ENCODE data around the gene RPS27. TPM values are rescaled to one million over a fixed set of nuclear protein-coding genes. Genes with fewer than 3 reads are reported as not detected.

Gene RPS27
- total RNA-seq, 1 donor from 2014 or later: 2,370 TPM

- H3K4me1 Mint-ChIP-seq (ENCODE audit: unreplicated experiment): peaks cover 47% of the 10 kb centered on the region
- no peaks in the 10 kb centered on the region for H3K9me3 Mint-ChIP-seq
- TF ChIP-seq CTCF (conservative IDR thresholded peaks at IDR 0.05): no peak
- peaks cover 9% of the 10 kb centered on the region for H3K36me3 Mint-ChIP-seq
- DNase-seq (ENCODE audit: extremely low spot score, unreplicated experiment): peak; percentile 97
- peak within 1 kb of the TSS; percentile 92 for H3K4me3 Mint-ChIP-seq
- H3K27ac Mint-ChIP-seq: peak within 1 kb of the TSS; percentile 99
- H3K27me3 Mint-ChIP-seq: no peaks in the 10 kb centered on the region
Observed at GRCh38 chr1:153963030-153963849, 27.3 kb upstream of the RPS27 start, which contains the start of gene SLC39A1. Gene SLC39A1, minus strand, starts transcription at chr1:153963537. Its CDS starts 822 bp downstream, at chr1:153962715.

GRCh38 chr1:153963850-153964331, 26.7 kb upstream of the RPS27 start:
- Mint-ChIP-seq H3K4me3 (peak overlapping the region; percentile 92), H3K27me3 (no peaks in the 10 kb centered on the region), H3K9me3 (no peaks in the 10 kb centered on the region), H3K36me3 (peaks cover 9% of the 10 kb centered on the region), H3K27ac (peak overlapping the region; percentile 99), H3K4me1 (ENCODE audit: unreplicated experiment) (peaks cover 42% of the 10 kb centered on the region)
- no peak for DNase-seq (ENCODE audit: extremely low spot score, unreplicated experiment)
- TF ChIP-seq CTCF (conservative IDR thresholded peaks at IDR 0.05): no peak

GRCh38 chr1:153967107-153967999, 23.2 kb upstream of the RPS27 start, which contains the start of gene CREB3L4:
Gene CREB3L4, plus strand, starts transcription at chr1:153967902. Its CDS starts 624 bp downstream, at chr1:153968526.
- Mint-ChIP-seq H3K27me3 (no peaks in the 10 kb centered on the region), H3K36me3 (peaks cover 4% of the 10 kb centered on the region), H3K4me3 (peak within 1 kb of the TSS; percentile 96), H3K9me3 (no peaks in the 10 kb centered on the region), H3K27ac (peak within 1 kb of the TSS; percentile 92), H3K4me1 (ENCODE audit: unreplicated experiment) (peaks cover 32% of the 10 kb centered on the region)
- TF ChIP-seq CTCF (conservative IDR thresholded peaks at IDR 0.05): peak; percentile 59
- DNase-seq (ENCODE audit: extremely low spot score, unreplicated experiment): peak; percentile 89

- Mint-ChIP-seq H3K9me3 (no peaks in the 10 kb centered on the region), H3K27ac (peak overlapping the region; percentile 92), H3K4me1 (ENCODE audit: unreplicated experiment) (peaks cover 32% of the 10 kb centered on the region), H3K27me3 (no peaks in the 10 kb centered on the region), H3K36me3 (peaks cover 4% of the 10 kb centered on the region), H3K4me3 (peak overlapping the region; percentile 96)
- DNase-seq (ENCODE audit: extremely low spot score, unreplicated experiment): no peak
- no peak for TF ChIP-seq CTCF (conservative IDR thresholded peaks at IDR 0.05)
Observed at GRCh38 chr1:153968000-153968363, 22.6 kb upstream of the RPS27 start.

- peak overlapping the region; percentile 96 for H3K4me3 Mint-ChIP-seq
- no peaks in the 10 kb centered on the region for H3K9me3 Mint-ChIP-seq
- peaks cover 4% of the 10 kb centered on the region for H3K36me3 Mint-ChIP-seq
- DNase-seq (ENCODE audit: extremely low spot score, unreplicated experiment): no peak
- H3K27ac Mint-ChIP-seq: peak overlapping the region; percentile 92
- no peak for TF ChIP-seq CTCF (conservative IDR thresholded peaks at IDR 0.05)
- H3K4me1 Mint-ChIP-seq (ENCODE audit: unreplicated experiment): peaks cover 31% of the 10 kb centered on the region
- no peaks in the 10 kb centered on the region for H3K27me3 Mint-ChIP-seq
Observed at GRCh38 chr1:153968408-153968807, 22.2 kb upstream of the RPS27 start.
